HepG2 (cell line): Measurements from ENCODE around the gene ADCY5. TPM values are rescaled to one million over a fixed set of nuclear protein-coding genes. Genes with fewer than 3 reads are reported as not detected.

Experiments used
- ATAC-seq: fragments of 200-7000 bp; cut with Tn5 transposase; 3 replicates; pipeline ENCODE4 v1.9.1; 2020; ENCODE audit warnings: mild to moderate bottlenecking, moderate library complexity
- BruUV-seq: library from RNA; stranded (reverse); fragments of 400-500 nt; replicated peaks from 2 replicates; lab custom pipeline; 2021; lab: Mats Ljungman, UMichigan
- CTCF ChIA-PET: fragments of 300-600 bp; formaldehyde crosslinking; extraction: SDS; loops from one replicate; lab custom pipeline; 2021; ENCODE audit warnings: low total read pairs, inconsistent platforms, low intra/inter-chr PET ratio; lab: Yijun Ruan, JAX
- POLR2A ChIA-PET: fragments of 350-600 bp; sonication (Branson Sonifier 250); formaldehyde crosslinking; loops from one replicate; lab custom pipeline; 2020; ENCODE audit warnings: antibody characterized with exemption, inconsistent platforms; lab: Yijun Ruan, JAX
- DNase-seq: peaks from one replicate; pipeline ENCODE4 v3.0.0-alpha.2; 2015; ENCODE audit warnings: low spot score
- FAIRE-seq: peaks from 3 replicates; lab custom pipeline; 2011; peaks lifted over from hg19 to GRCh38; lab: Jason Lieb, UNC
- H2AFZ ChIP-seq: one replicate; pipeline ENCODE4 v1.6.1; 2011; ENCODE audit warnings: low read length, inconsistent platforms
- H3K27ac ChIP-seq: fragments of 300-600 bp; 3 replicates; pipeline ENCODE4 v1.8.0; 2011; ENCODE audit warnings: mixed run types, mild to moderate bottlenecking, mixed read lengths, low read length, inconsistent platforms; ENCODE audit not compliant: insufficient read depth; ENCODE audit errors: extremely low read length
- H3K27me3 ChIP-seq, 2 experiments: fragments of 200-600 bp in 1 of 2; 2 replicates in 1 of 2; 3 replicates in 1 of 2; pipeline versions ENCODE4 v1.6.0 to v1.8.0; 2011; ENCODE audit warnings: low read length in 2 of 2, mild to moderate bottlenecking in 2 of 2, moderate library complexity in 2 of 2, inconsistent platforms in 1 of 2; ENCODE audit not compliant: insufficient read depth in 2 of 2, control insufficient read depth in 1 of 2
- H3K36me3 ChIP-seq, 2 experiments: fragments of 200-600 bp in 1 of 2; replicated peaks in 1 of 2; 2 replicates in 1 of 2; 3 replicates in 1 of 2; pipeline versions ENCODE4 v1.5.1 to v1.8.0; 2011; ENCODE audit warnings: low read length in 2 of 2, inconsistent platforms in 1 of 2; ENCODE audit not compliant: insufficient read depth in 2 of 2, control insufficient read depth in 1 of 2
- H3K4me1 ChIP-seq: 2 replicates; pipeline ENCODE4 v1.5.1; 2012; ENCODE audit warnings: low read length, inconsistent platforms; ENCODE audit not compliant: insufficient read depth
- H3K4me2 ChIP-seq: 2 replicates; pipeline ENCODE4 v1.6.0; 2011; ENCODE audit warnings: low read depth, low read length, inconsistent platforms
- H3K4me3 ChIP-seq, 3 experiments: fragments of 200-600 bp in 1 of 3; sonication (generic), shearing (Covaris generic) in 1 of 3; replicated peaks in 1 of 3; 2 replicates each; pipeline ENCODE4 v1.5.1; 2011 to 2016; ENCODE audit warnings: low read length in 3 of 3, inconsistent platforms in 2 of 3, low read depth in 2 of 3, mild to moderate bottlenecking in 2 of 3, control low read depth in 1 of 3, mixed read lengths in 1 of 3; ENCODE audit not compliant: insufficient read depth in 1 of 3
- H3K79me2 ChIP-seq: one replicate; pipeline ENCODE4 v1.6.1; 2011; ENCODE audit warnings: low read length, inconsistent platforms; ENCODE audit not compliant: insufficient read depth
- H3K9ac ChIP-seq: 2 replicates; pipeline ENCODE4 v1.6.0; 2011; ENCODE audit warnings: mild to moderate bottlenecking, low read depth, low read length, inconsistent platforms; ENCODE audit not compliant: insufficient read depth
- H3K9me3 ChIP-seq: 2 replicates; pipeline ENCODE4 v1.5.1; 2012; ENCODE audit warnings: mild to moderate bottlenecking, low read length
- H4K20me1 ChIP-seq: 2 replicates; pipeline ENCODE4 v1.6.0; 2011; ENCODE audit warnings: inconsistent platforms, mild to moderate bottlenecking, low read length, moderate library complexity; ENCODE audit not compliant: insufficient read depth
- DNMT1 ChIP-seq: sonication (generic); formaldehyde crosslinking; IDR thresholded peaks from 2 replicates; pipeline ENCODE4 v1.5.1; 2020; ENCODE audit warnings: mild to moderate bottlenecking, missing genetic modification reagents
- E2F2 ChIP-seq: sonication (generic); formaldehyde crosslinking; IDR thresholded peaks from 2 replicates; pipeline ENCODE4 v1.4.0; 2020; ENCODE audit warnings: missing genetic modification reagents, borderline replicate concordance
- GFI1 ChIP-seq: sonication (generic); formaldehyde crosslinking; IDR thresholded peaks from 2 replicates; pipeline ENCODE4 v1.5.0; 2020; ENCODE audit warnings: missing genetic modification reagents, mild to moderate bottlenecking, borderline replicate concordance
- HNRNPK ChIP-seq: fragments of 200-400 bp; formaldehyde crosslinking; IDR thresholded peaks from 2 replicates; pipeline ENCODE4 v1.6.1; 2018; ENCODE audit warnings: low read length, low read depth, moderate library complexity, mild to moderate bottlenecking; ENCODE audit not compliant: poor library complexity, severe bottlenecking
- KLF12 ChIP-seq: sonication (generic); formaldehyde crosslinking; IDR thresholded peaks from 2 replicates; pipeline ENCODE4 v1.4.0; 2020; ENCODE audit warnings: missing genetic modification reagents, borderline replicate concordance
- MTERF4 ChIP-seq: sonication (generic); formaldehyde crosslinking; IDR thresholded peaks from 2 replicates; pipeline ENCODE4 v1.8.0; 2023; ENCODE audit warnings: mild to moderate bottlenecking, missing genetic modification reagents
- MZF1 ChIP-seq: sonication (generic); formaldehyde crosslinking; IDR thresholded peaks from 2 replicates; pipeline ENCODE4 v1.8.1; 2023; ENCODE audit warnings: mild to moderate bottlenecking, missing genetic modification reagents, borderline replicate concordance
- NFATC3 ChIP-seq: sonication (generic); formaldehyde crosslinking; IDR thresholded peaks from 2 replicates; pipeline ENCODE4 v1.5.1; 2020; ENCODE audit warnings: mild to moderate bottlenecking, missing genetic modification reagents
- PRDM4 ChIP-seq: sonication (generic); formaldehyde crosslinking; IDR thresholded peaks from 2 replicates; pipeline ENCODE4 v1.9.0; 2021; ENCODE audit warnings: missing genetic modification reagents, borderline replicate concordance
- RAD51 ChIP-seq: fragments of 450-650 bp; IDR thresholded peaks from 2 replicates; pipeline ENCODE4 v1.6.1; 2016; ENCODE audit warnings: borderline replicate concordance
- RXRB ChIP-seq: IDR thresholded peaks from 2 replicates; pipeline ENCODE4 v1.6.1; 2016; ENCODE audit warnings: borderline replicate concordance, missing genetic modification reagents, missing compliant biosample characterization
- TGIF2 ChIP-seq: IDR thresholded peaks from 2 replicates; pipeline ENCODE4 v1.6.1; 2016; ENCODE audit warnings: control low read depth, missing compliant biosample characterization
- U2AF2 ChIP-seq: fragments of 200-400 bp; formaldehyde crosslinking; IDR thresholded peaks from 2 replicates; pipeline ENCODE4 v1.6.1; 2017; ENCODE audit warnings: low read depth, mild to moderate bottlenecking, low read length
- YY1 ChIP-seq: IDR thresholded peaks from 2 replicates; pipeline ENCODE4 v1.6.1; 2011; ENCODE audit warnings: low read length, low read depth, moderate library complexity, mild to moderate bottlenecking; ENCODE audit not compliant: insufficient read depth, insufficient replicate concordance
- ZBTB37 ChIP-seq: sonication (generic); formaldehyde crosslinking; IDR thresholded peaks from 2 replicates; pipeline ENCODE4 v1.4.0; 2020; ENCODE audit warnings: mild to moderate bottlenecking, missing genetic modification reagents
- ZNF468 ChIP-seq: sonication (generic); formaldehyde crosslinking; IDR thresholded peaks from 2 replicates; pipeline ENCODE4 v1.8.0; 2022; ENCODE audit warnings: mild to moderate bottlenecking, moderate library complexity, missing genetic modification reagents
- ZNF501 ChIP-seq: sonication (generic); formaldehyde crosslinking; IDR thresholded peaks from 2 replicates; pipeline ENCODE4 v1.5.1; 2020; ENCODE audit warnings: mild to moderate bottlenecking, moderate library complexity, missing genetic modification reagents
- ZNF597 ChIP-seq: sonication (generic); formaldehyde crosslinking; IDR thresholded peaks from 2 replicates; pipeline ENCODE4 v1.5.0; 2020; ENCODE audit warnings: missing genetic modification reagents
- ZNF75D ChIP-seq: sonication (generic); formaldehyde crosslinking; IDR thresholded peaks from 2 replicates; pipeline ENCODE4 v1.8.1; 2023; ENCODE audit warnings: missing genetic modification reagents, mild to moderate bottlenecking, borderline replicate concordance
- WGBS: methylation state at CpG from one replicate; pipeline ENCODE4 v1.1.6; 2017; ENCODE audit warnings: low lambda C conversion rate; 5-methylcytosine and 5-hydroxymethylcytosine counted together
- in situ Hi-C: cut with HindIII; loops from 2 replicates; pipeline ENCODE4 v1.10.0; 2017; ENCODE audit warnings: low pct_unique_long_range_greater_than_20kb; ENCODE audit not compliant: extremely low pct_ligation_motif_present
- intact Hi-C: fragments of 100-400 bp; cut with micrococcal nuclease; formaldehyde crosslinking; loops from one replicate; pipeline ENCODE4 v1.10.0; 2022; ENCODE audit not compliant: unreplicated experiment
- polyA plus RNA-seq, 8 experiments: library from polyadenylated mRNA; depleted of rRNA in 3 of 8; stranded (reverse) in 7 of 8; unstranded in 1 of 8; fragments of >200 nt; fragmentation: Illumina TruSeq in 4 of 8; extraction: Trizol in 4 of 8; gene quantifications; 2 replicates each; pipeline versions ENCODE4 v1.2.1 to v1.2.3, GENCODE V29; 2011 to 2016; ENCODE audit warnings: low read depth in 4 of 8, missing spikeins in 1 of 8, mixed read lengths in 1 of 8; ENCODE audit not compliant: insufficient read depth in 1 of 8
- total RNA-seq, 5 experiments: library from RNA; depleted of rRNA; stranded (reverse); fragments of >200 nt; fragmentation: Illumina TruSeq; extraction: Trizol; gene quantifications; 2 replicates each; pipeline ENCODE4 v1.2.3, GENCODE V29; 2016; ENCODE audit warnings: low read depth in 1 of 5

Gene ADCY5
- total and polyA plus RNA-seq, 2 of the 13 experiments (the other 11 are each of a cell fraction or from before 2014, with no cell fraction given) = not detected

GRCh38 chr3:123423031-123423430 is 25.9 kb downstream of the ADCY5 start:
- H3K36me3 ChIP-seq = no peaks in the 10 kb centered on the region
- POLR2A ChIA-PET = no interaction called here
- no peak overlapping the region for H3K9ac ChIP-seq
- H2AFZ ChIP-seq = no peak overlapping the region
- no peaks in the 10 kb centered on the region for H3K9me3 ChIP-seq
- H3K4me3 ChIP-seq = no peak overlapping the region
- H3K4me1 ChIP-seq = no peaks in the 10 kb centered on the region
- no TSS peak for BruUV-seq
- no peak overlapping the region for H3K27ac ChIP-seq
- H3K4me2 ChIP-seq = no peak overlapping the region
- in situ Hi-C loops (no loop called here), intact Hi-C loops (no loop called here)
- no peak for ATAC-seq
- H4K20me1 ChIP-seq = no peaks in the 10 kb centered on the region
- WGBS = 68% methylated on average over 4 of the region's 12 CpGs
- CTCF ChIA-PET = no interaction called here
- FAIRE-seq = no peak
- H3K79me2 ChIP-seq = no peaks in the 10 kb centered on the region
- DNase-seq = no peak
- H3K27me3 ChIP-seq = peaks cover 3 to 20% of the 10 kb centered on the region in 2 experiments; a peak in 2 of 5 replicates
- TF ChIP-seq MZF1 = no peak
- no peak for TF ChIP-seq U2AF2
- TF ChIP-seq ZNF75D = no peak
- TF ChIP-seq RAD51 = no peak
- no peak for TF ChIP-seq RXRB
- TF ChIP-seq PRDM4 (CRISPR knock-in tag) = no peak
- TF ChIP-seq ZBTB37 (CRISPR knock-in tag) = no peak
- no peak for TF ChIP-seq YY1
- TF ChIP-seq ZNF501 (CRISPR knock-in tag) = no peak
- no peak for TF ChIP-seq TGIF2 (CRISPR knock-in tag)
- TF ChIP-seq E2F2 (CRISPR knock-in tag) = no peak
- TF ChIP-seq ZNF468 (CRISPR knock-in tag) = no peak
- no peak for TF ChIP-seq ZNF597
- TF ChIP-seq GFI1 (CRISPR knock-in tag) = no peak
- TF ChIP-seq MTERF4 = no peak
- no peak for TF ChIP-seq KLF12 (CRISPR knock-in tag)
- no peak for TF ChIP-seq NFATC3 (CRISPR knock-in tag)
- no peak for TF ChIP-seq DNMT1 (CRISPR knock-in tag)
- no peak for TF ChIP-seq HNRNPK
